ENCODE data around the gene ANAPC2.

Gene ANAPC2

DNA sequence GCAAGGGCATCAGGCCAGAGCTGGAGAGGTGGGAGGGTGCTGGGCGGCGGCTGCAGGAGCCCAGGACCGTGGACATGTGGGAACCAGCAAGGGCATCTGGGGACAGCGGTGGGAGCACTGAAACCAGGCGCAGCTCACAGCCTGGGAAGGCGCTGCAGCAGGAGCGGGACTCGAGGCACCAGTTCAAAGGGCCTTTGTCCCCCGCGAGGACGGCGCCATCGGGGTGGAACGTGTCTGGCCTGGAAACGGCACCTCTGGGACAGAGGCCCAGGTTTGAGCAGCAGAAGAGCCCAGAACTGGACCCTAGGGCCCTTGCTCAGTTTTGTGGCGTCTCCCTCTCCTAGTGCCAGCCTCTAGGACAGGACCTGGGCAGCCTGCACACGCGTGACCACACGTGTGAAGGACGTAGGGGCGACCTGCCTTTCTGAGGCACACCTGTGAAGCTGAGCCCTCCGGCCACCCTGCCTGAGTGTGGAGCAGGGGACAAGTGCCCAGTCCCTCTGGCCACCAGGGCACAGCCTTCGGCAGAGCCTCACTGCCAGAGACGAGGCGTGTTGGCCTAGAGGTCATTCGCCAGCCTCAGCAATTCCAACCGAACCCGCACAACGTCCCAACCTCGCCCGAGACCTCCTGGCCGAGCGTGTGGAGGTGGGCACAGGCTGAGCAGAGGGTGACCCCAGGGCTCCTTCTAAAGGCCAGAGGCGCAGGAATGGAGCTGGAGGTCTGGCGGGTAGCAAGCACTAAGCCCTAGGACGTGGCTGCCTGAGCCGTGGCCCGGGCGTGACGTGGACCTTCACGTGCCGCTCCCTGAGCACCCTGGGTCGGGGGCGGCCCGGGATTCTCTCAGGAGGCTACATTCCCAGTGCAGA lies 14.3 kb downstream of the ANAPC2 start:
- no peak for DNase-seq

DNA sequence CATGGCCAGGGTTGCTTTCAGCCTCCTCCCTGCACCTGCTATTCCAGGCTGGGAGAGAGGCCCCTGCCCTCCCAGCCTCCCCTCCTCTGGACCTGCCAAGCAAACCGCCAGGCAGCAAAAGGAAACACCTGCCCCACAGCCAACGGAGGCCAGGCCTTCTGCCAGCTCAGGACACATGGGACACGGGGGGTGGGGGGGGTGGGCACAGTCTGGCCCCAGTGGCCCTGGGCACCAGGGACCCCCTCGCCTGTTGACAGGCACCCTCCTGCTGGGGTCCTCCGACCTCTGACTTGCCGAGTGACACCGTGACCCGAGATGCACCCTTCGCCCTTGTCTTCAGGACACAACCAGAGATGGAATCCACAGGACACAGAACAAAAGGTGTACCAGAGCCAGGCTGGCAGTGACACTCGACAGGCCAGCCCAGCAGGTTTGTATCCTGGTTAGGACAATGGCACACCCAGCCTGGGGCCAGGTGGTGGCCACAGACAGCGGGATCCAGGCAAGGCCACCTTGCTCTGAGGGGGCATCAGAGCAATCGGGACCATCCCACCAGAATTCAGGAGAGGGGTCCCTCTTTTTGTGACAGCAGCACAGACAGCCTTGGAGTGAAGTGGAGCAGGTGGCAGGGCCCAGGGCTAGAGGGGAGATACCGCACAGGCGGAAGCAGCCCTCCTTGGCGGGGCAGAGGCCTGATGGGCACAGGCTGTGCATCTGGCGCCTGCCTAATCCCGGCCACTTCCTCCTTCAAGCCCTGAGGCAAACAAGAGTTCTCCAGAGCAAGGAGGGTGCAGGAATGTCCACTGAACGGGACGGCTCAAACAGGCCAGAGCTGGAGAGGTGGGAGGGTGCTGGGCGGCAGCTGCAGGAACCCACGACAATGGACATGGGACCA lies 15.2 kb downstream of the ANAPC2 start:
- no peak for DNase-seq

DNA sequence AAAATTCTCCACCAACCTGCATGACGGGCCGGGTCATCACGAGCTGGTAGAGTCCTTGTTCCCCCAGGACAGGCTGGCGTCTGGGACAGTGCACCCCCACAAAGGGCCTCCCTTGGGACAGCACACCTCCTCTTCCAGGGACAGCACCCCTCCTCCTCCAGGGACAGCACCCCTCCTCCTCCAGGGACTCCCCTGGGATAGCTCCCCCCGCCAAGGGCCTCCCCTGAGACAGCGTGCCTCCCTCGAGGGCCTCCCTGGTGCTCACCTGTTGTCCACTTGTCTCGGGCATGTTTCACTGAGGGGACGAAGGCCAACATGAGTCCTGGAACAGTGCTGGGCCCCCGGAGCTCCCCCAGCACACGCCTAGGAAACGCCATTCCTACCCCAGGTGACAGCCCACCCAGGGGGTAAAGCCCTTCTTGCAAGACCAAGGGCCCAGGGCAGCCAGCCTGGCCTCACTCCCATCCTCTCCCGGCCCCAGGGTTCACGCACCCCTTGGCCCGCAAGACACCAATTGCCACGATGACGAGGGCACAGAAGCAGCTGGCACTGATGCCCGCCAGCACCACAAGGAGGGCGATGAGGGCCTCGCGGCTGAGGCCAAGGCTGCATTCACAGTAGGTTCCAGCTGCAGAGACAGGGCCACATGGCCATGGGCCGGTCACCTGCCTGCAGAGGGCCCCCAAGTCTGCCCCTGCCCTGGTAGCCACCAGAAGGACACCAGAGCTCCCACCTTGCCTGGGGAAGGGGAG lies 17.0 kb downstream of the ANAPC2 start:
- DNase-seq, result no peak

DNA sequence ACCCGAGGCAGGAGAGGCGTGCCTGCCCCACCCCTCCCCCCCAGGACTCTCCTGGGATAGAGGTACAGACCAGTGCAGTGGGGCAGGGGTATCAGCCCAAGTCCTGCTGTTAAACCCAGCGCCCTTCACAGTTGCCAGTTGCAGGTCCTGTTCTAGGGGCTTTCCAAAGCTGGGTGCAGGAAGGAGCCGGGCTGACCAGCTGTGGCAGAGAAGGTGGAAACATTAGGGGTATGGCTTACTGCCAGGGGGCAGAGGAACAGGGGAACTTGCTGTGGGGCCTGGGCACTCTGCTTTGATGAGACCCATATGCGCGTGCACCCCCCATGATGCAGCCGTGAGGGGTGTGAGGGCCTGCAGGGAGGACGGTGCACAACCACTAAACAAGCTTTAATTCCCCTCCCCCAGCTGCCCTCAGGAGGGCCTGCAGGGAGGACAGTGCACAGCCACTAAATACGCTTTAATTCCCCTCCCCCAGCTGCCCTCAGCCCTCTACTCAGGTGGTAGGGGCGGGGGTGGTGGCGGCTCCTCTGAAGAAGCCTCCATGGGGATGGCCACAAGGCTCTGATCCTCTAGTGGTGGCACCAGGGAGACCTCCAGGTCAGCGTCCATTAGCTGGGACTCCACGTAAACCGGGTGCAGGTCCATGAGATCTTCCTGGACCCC lies 17.7 kb downstream of the ANAPC2 start:
- no peak for DNase-seq

- DNase-seq, result no peak
Measured at GRCh38 chr9:137169896-137170358, 18.4 kb downstream of the ANAPC2 start, which contains the start of gene LRRC26. LRRC26 (minus strand) TSS chr9:137170051; CDS start chr9:137169943, 108 bp downstream.

- no peak for DNase-seq
Measured at GRCh38 chr9:137168904-137169856, 19.2 kb downstream of the ANAPC2 start.

- DNase-seq, result no peak
Measured at GRCh38 chr9:137168573-137168903, 19.8 kb downstream of the ANAPC2 start.

DNA sequence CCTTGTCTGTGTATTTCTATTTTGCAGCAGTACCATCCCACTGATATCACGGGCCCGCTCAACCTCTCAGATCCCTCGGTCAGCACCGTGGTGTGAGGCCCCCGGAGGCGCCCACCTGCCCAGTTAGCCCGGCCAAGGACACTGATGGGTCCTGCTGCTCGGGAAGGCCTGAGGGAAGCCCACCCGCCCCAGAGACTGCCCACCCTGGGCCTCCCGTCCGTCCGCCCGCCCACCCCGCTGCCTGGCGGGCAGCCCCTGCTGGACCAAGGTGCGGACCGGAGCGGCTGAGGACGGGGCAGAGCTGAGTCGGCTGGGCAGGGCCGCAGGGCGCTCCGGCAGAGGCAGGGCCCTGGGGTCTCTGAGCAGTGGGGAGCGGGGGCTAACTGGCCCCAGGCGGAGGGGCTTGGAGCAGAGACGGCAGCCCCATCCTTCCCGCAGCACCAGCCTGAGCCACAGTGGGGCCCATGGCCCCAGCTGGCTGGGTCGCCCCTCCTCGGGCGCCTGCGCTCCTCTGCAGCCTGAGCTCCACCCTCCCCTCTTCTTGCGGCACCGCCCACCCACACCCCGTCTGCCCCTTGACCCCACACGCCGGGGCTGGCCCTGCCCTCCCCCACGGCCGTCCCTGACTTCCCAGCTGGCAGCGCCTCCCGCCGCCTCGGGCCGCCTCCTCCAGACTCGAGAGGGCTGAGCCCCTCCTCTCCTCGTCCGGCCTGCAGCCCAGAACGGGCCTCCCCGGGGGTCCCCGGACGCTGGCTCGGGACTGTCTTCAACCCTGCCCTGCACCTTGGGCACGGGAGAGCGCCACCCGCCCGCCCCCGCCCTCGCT lies 20.4 kb downstream of the ANAPC2 start:
- DNase-seq, result no peak

DNA sequence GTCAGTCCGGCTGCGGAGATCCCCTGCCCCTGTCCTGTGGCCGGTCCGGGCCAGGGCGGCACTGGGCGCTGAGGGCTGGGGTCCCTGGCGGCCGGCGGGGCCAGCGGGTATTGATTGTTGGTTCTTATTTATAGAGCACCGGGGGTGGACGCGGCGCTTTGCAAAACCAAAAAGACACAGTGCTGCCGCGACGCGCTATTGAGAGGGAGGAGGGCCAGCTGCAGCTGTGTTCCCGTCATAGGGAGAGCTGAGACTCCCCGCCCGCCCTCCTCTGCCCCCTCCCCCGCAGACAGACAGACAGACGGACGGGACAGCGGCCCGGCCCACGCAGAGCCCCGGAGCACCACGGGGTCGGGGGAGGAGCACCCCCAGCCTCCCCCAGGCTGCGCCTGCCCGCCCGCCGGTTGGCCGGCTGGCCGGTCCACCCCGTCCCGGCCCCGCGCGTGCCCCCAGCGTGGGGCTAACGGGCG lies 21.0 kb downstream of the ANAPC2 start:
- DNase-seq, result no peak

DNA sequence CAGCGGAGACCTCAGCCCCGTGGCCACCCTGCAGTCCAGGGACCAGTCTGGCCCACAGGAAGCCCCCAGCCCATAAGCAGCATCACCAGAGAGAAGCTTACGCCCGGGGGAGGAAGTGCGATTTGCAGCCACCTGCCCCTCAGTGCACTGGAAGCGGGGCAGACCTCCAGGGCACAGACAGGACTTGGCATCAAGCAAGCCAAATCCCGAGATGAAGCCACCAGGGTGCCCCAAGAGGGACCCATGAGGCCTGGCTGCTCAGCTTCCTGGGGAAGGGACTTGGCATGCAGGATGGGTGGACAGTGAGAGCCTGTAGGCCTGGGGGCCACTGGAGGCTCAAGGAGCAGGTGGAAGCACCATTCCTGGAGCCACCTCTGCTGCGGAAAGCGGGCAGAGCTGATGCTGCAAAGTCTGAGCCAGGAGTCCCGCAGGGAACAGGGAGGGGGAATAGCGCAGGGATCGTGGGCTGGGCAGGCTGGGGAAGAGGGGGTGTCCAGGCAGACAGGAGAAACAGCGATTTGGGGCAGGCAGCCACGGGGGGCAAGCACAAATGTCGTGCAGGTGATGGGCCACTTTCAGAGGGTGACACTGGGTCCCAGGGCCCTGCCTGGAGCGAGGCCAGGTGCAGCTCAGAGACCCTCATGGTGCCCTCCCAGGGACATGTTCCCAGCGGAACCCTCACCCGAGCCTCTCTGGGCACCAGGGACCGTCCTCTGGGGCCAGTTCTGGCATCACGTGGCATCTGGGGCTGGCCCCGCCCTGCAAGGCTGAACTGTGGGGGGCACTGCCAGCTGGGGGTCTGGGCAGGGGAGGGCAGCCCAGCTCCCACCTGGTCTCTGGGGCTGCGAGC lies 21.8 kb downstream of the ANAPC2 start:
- no peak for DNase-seq

- no peak for DNase-seq
Measured at GRCh38 chr9:137165250-137165836, 23.0 kb downstream of the ANAPC2 start.

DNA sequence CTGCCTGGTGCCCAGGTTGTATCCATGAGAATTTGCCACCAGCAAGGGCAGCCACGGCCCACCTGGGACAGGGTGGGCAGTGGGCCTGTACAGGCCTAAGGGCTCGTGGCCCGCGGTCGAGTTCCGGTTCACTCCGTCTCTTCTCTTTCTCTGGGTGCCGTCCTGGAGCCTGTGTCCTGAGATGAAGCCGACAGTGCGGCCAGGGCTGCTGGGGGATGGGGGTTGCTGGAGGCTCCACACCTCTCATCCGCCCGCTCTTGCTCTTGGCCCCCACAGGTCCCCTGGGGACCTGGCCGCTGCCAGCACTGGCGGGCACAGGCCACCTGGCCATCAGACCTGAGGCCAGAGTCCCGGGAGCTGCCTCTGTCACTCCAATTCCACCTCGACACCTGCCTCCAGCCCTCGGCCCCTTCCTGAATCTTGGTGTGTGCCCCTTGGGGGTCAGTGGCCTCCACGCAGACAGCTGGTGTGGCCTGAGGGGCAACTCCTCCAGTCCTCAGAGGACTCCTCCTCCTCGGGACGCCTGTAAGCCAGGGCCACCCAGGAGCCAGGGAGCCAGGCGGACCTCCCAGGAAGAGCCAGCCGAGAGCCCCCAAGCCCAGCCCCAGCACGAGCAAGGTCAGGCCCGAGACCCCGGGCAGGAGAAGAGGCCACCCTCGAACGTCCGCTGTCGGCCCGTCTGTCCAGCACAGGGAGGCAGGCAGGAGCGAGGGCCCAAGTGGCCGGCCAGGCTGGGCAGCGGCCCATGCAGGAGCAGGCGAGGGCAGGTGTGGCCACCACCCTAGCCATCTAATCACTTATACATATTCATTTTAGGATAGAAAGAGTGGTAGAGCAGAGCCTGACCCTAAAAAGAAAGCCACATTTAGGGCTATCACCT lies 23.8 kb downstream of the ANAPC2 start:
- no peak for DNase-seq

DNA sequence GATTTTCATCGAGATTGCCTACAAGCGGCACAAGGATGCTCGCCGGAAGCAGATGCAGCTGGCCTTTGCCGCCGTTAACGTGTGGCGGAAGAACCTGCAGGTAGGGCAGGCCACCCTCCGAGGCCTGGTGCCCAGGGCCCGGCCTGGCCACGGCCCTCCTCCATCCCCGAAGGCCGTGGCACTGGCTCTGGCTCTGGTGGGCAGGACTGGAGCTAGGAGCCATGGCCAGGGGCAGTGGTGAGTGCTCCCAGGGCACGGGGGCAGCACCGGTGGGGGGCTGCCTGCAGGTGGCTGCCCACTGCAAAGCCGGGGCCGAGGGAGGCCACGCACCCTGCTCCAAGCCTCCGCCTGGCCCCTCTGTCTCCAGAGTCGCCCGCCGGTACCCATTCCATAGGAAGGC lies 24.6 kb downstream of the ANAPC2 start:
- DNase-seq, result no peak

GRCh38 chr9:137163365-137163715 lies 25.0 kb downstream of the ANAPC2 start:
- no peak for DNase-seq

GRCh38 chr9:137162505-137163364 lies 25.6 kb downstream of the ANAPC2 start:
- no peak for DNase-seq

All from inflammatory macrophage (primary cell).